ENCODE measurements around the gene FXYD5.

FXYD5 gene

DNA sequence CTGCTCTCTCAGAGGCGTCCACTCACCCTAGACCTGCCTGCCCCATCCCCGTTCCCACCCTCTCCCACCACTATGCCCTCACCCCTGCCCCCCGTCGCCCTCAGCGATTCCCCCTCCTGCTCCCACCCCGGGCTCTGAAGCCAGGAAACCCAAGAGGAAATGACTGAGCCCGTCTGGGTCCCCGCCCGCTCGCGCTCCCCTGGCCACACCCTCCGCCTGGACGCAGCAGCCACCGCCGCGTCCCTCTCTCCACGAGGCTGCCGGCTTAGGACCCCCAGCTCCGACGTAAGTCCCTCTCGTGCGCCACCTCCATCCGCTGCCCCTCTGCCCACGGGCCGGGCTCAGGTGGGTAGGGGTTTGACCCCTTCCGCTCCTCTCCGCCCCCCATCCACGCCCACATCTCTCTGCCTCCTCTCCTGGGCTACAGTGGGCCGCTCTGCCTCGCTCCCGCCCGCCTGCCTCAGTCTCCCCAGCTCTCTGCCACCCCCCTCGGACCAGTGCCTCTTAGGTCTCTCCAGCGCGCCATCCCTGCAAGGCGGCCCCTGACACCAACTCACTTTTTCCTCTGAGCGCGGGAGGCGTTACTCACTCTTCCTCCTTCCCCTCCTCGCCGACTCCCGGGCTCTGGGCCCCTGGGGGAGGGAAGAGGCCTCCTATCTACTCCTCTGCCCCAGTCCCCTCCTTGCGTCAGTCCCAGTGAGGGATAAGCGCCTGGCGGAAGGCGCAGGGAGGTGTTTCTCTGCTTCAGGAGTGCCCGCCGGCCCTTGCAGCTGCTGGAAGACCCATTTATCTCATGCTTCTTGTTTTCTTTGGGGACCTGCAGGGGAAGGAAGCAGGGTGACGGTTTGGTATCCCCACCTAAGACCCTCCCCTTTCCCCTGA lies at the start of gene FXYD5:
TSS of gene FXYD5 (plus strand) at position 211 of the 882 bp plus-strand sequence. CDS start 816 bp downstream, outside the sequence.
- peaks cover 51% of the 10 kb centered on the region for H3K79me2 ChIP-seq (ENCODE audit: low read length)
- H3F3A ChIP-seq (ENCODE audit: insufficient read depth, low read length) = no peaks in the 10 kb centered on the region
- H3K9me3 ChIP-seq (replicated peaks; ENCODE audit: insufficient read depth, low read length) = no peaks in the 10 kb centered on the region
- TF ChIP-seq EZH2phosphoT487 (IDR thresholded peaks at IDR 0.05; ENCODE audit: low read length) = no peak
- TF ChIP-seq CTCF (IDR thresholded peaks at IDR 0.05; ENCODE audit: low read length) = no peak
- TF ChIP-seq EZH2 (optimal IDR thresholded peaks at IDR 0.05; ENCODE audit: low read depth, low read length) = no peak
- no peaks in the 10 kb centered on the region for H3K27me3 ChIP-seq (replicated peaks; ENCODE audit: insufficient read depth, low read length)
- H3K9ac ChIP-seq (ENCODE audit: low read length) = peak within 1 kb of the TSS; percentile 98
- H2AFZ ChIP-seq (ENCODE audit: low read length) = peak within 1 kb of the TSS; percentile 97
- H3K27ac ChIP-seq (ENCODE audit: low read length) = peak within 1 kb of the TSS; percentile 63
- peak; percentile 51 for DNase-seq
- no peaks in the 10 kb centered on the region for H3K9me2 ChIP-seq (replicated peaks; ENCODE audit: insufficient read depth, low read length)
- peak within 1 kb of the TSS; percentile 100 for H3K4me2 ChIP-seq (ENCODE audit: low read depth, low read length)
- H3K4me1 ChIP-seq (ENCODE audit: low read length) = peaks cover 11% of the 10 kb centered on the region
- no peaks in the 10 kb centered on the region for H4K20me1 ChIP-seq (ENCODE audit: insufficient read depth, low read length)
- peak within 1 kb of the TSS; percentile 100 for H3K4me3 ChIP-seq (ENCODE audit: low read length)
- peaks cover 8% of the 10 kb centered on the region for H3K36me3 ChIP-seq (replicated peaks; ENCODE audit: insufficient read depth, low read length)

DNA sequence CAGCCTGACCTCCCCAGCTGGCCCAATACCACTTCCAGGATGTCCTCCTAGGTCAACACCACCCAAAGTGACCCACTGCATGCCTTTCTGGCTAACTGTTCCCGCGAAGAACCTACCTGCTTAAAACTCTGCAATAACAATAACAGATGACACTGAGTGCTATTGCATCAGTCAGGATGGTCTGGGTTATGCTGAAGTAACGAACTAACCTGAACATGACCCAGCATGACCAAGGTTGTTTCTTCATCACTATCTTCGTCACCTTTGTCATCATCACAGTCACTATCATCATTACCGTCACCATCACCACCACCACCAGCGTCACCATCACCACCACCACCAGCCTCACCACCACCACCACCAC lies 49.5 kb upstream of the FXYD5 start:
- Histone ChIP-seq H4K20me1 (ENCODE audit: insufficient read depth, low read length) (no peaks in the 10 kb centered on the region), H3K4me1 (ENCODE audit: low read length) (no peaks in the 10 kb centered on the region), H3K36me3 (replicated peaks; ENCODE audit: insufficient read depth, low read length) (no peaks in the 10 kb centered on the region), H3K27ac (ENCODE audit: low read length) (no peak overlapping the region), H3K9me3 (replicated peaks; ENCODE audit: insufficient read depth, low read length) (no peaks in the 10 kb centered on the region), H3K4me2 (ENCODE audit: low read depth, low read length) (no peak overlapping the region), H3K79me2 (ENCODE audit: low read length) (no peaks in the 10 kb centered on the region), H3F3A (ENCODE audit: insufficient read depth, low read length) (no peaks in the 10 kb centered on the region), H3K9ac (ENCODE audit: low read length) (no peak overlapping the region), H3K27me3 (replicated peaks; ENCODE audit: insufficient read depth, low read length) (peaks cover 67% of the 10 kb centered on the region), H3K4me3 (ENCODE audit: low read length) (no peak overlapping the region), H2AFZ (ENCODE audit: low read length) (no peak overlapping the region), H3K9me2 (replicated peaks; ENCODE audit: insufficient read depth, low read length) (no peaks in the 10 kb centered on the region)
- TF ChIP-seq EZH2 (optimal IDR thresholded peaks at IDR 0.05; ENCODE audit: low read depth, low read length) (no peak), CTCF (IDR thresholded peaks at IDR 0.05; ENCODE audit: low read length) (no peak), EZH2phosphoT487 (IDR thresholded peaks at IDR 0.05; ENCODE audit: low read length) (no peak)
- DNase-seq = no peak

DNA sequence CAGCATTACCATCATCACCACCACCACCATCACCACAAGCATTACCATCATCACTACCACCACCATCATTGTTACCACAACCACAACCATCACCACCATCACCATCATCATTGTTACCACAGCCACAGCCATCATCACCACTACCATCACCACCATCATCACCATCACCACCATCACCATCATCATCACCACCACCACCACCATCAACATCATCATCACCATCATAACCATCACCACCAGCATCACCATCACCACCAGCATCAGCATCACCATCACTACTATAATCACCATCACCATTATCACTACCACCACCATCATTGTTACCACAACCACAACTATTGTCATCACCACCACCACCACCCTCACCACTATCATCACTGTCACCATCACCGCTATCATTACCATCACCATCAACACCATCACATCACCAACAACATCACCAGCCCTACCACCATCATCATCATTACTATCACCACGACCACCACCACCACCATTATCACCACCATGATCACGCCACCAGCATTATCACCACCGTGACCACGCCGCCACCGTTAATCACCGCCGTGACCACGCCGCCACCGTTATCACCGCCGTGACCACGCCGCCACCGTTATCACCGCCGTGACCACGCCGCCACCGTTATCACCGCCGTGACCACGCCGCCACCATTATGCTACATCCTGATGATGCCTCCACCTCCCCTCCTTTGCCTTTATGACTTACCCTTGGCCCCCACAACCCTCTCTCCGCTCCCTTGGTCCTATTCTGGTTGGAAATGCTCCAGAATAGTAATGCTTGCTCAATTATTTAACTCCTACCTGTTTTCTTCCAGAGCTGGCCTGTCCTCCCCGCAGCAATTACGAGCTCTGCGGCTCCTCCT lies 48.9 kb upstream of the FXYD5 start:
- Histone ChIP-seq H3K79me2 (ENCODE audit: low read length) (no peaks in the 10 kb centered on the region), H3K9me3 (replicated peaks; ENCODE audit: insufficient read depth, low read length) (no peaks in the 10 kb centered on the region), H2AFZ (ENCODE audit: low read length) (no peak overlapping the region), H3K27me3 (replicated peaks; ENCODE audit: insufficient read depth, low read length) (peaks cover 67% of the 10 kb centered on the region), H3K9ac (ENCODE audit: low read length) (no peak overlapping the region), H3K9me2 (replicated peaks; ENCODE audit: insufficient read depth, low read length) (no peaks in the 10 kb centered on the region), H3K4me3 (ENCODE audit: low read length) (no peak overlapping the region), H3K27ac (ENCODE audit: low read length) (no peak overlapping the region), H3K4me2 (ENCODE audit: low read depth, low read length) (no peak overlapping the region), H4K20me1 (ENCODE audit: insufficient read depth, low read length) (no peaks in the 10 kb centered on the region), H3K4me1 (ENCODE audit: low read length) (no peaks in the 10 kb centered on the region), H3F3A (ENCODE audit: insufficient read depth, low read length) (no peaks in the 10 kb centered on the region), H3K36me3 (replicated peaks; ENCODE audit: insufficient read depth, low read length) (no peaks in the 10 kb centered on the region)
- TF ChIP-seq EZH2phosphoT487 (IDR thresholded peaks at IDR 0.05; ENCODE audit: low read length) = no peak
- TF ChIP-seq CTCF (IDR thresholded peaks at IDR 0.05; ENCODE audit: low read length) = no peak
- TF ChIP-seq EZH2 (optimal IDR thresholded peaks at IDR 0.05; ENCODE audit: low read depth, low read length) = no peak
- DNase-seq = no peak

Data from MM.1S (cell line).